ENCODE results near the gene PARP1. TPM values are rescaled to one million over a fixed set of nuclear protein-coding genes. Genes with fewer than 3 reads are reported as not detected.
"Not testable (repeated sequence)": the region's sequence is repeated elsewhere in the genome, so short reads cannot be mapped to it uniquely, and the experiment has no call there.

The PARP1 gene
- total and polyA plus RNA-seq, 9 donors, result 24.7 to 74.6 (median 63.1) TPM

DNA sequence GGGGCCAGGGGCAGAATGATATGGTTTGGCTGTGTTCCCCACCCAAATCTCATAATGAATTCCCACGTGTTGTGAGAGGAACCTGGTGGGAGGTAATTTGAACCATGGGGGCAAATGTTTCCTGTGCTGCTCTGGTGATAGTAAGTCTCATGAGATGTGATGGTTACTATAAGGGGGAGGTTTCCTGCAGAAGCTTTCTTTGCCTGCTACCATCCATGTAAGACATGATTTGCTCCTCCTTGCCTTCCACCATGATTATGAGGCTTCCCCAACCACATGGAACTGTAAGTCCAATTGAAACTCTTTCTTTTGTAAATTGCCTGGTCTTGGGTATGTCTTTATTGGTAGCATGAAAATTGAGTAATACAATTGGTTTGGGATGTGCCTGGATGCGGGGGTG lies 65.2 kb downstream of the PARP1 start:
- intact Hi-C loops (cut with DNase I), result loop anchor here in 1 of 4 donors (10.0 kb wide), 1 partner anchor 218 kb away; no protein-coding TSS in a partner anchor
- no peaks in the 10 kb centered on the region for H3K27me3 ChIP-seq
- 59 to 73% (median 72%) methylated on average over 2 of the region's 2 CpGs for WGBS, 3 donors
- H3K36me3 ChIP-seq, result no peaks in the 10 kb centered on the region
- TF ChIP-seq, protein P1, sequence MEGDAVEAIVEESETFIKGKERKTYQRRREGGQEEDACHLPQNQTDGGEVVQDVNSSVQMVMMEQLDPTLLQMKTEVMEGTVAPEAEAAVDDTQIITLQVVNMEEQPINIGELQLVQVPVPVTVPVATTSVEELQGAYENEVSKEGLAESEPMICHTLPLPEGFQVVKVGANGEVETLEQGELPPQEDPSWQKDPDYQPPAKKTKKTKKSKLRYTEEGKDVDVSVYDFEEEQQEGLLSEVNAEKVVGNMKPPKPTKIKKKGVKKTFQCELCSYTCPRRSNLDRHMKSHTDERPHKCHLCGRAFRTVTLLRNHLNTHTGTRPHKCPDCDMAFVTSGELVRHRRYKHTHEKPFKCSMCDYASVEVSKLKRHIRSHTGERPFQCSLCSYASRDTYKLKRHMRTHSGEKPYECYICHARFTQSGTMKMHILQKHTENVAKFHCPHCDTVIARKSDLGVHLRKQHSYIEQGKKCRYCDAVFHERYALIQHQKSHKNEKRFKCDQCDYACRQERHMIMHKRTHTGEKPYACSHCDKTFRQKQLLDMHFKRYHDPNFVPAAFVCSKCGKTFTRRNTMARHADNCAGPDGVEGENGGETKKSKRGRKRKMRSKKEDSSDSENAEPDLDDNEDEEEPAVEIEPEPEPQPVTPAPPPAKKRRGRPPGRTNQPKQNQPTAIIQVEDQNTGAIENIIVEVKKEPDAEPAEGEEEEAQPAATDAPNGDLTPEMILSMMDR (IDR thresholded peaks at IDR 0.05), result no peak
- TF ChIP-seq EP300 (IDR thresholded peaks at IDR 0.05) (no peak), POLR2A (IDR thresholded peaks at IDR 0.05) (no peak)
- no peak overlapping the region for H3K27ac ChIP-seq
- H3K9me3 ChIP-seq, result no peaks in the 10 kb centered on the region
- H3K4me3 ChIP-seq, result no peak overlapping the region
- no peak for DNase-seq
- no peaks in the 10 kb centered on the region for H3K4me1 ChIP-seq (ENCODE audit: insufficient read depth)

DNA sequence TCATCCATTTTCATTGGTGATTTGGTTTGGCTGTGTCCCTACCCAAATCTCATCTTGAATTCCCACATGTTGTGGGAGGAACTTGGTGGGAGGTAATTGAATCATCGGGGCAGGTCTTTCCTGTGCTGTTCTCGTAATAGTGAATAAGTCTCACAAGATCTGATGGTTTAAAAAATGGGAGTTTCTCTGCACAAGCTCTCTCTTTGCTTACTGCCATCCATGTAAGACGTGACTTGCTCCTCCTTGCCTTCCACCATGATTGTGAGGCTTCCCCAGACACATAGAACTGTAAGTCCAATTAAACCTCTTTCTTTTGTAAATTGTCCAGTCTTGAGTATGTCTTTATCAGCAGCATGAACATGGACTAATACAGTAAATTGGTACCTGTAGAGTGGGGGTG lies 67.8 kb downstream of the PARP1 start:
- H3K9me3 ChIP-seq; DNase-seq; H3K4me3 ChIP-seq; H3K4me1 ChIP-seq (ENCODE audit: insufficient read depth); H3K27me3 ChIP-seq; H3K27ac ChIP-seq; H3K36me3 ChIP-seq: not testable (repeated sequence)
- intact Hi-C loops (cut with DNase I), result loop anchor here in 1 of 4 donors (10.0 kb wide), 1 partner anchor 215 kb away; no protein-coding TSS in a partner anchor
- 87 to 92% (median 91%) methylated on average over 3 of the region's 3 CpGs for WGBS, 3 donors

DNA sequence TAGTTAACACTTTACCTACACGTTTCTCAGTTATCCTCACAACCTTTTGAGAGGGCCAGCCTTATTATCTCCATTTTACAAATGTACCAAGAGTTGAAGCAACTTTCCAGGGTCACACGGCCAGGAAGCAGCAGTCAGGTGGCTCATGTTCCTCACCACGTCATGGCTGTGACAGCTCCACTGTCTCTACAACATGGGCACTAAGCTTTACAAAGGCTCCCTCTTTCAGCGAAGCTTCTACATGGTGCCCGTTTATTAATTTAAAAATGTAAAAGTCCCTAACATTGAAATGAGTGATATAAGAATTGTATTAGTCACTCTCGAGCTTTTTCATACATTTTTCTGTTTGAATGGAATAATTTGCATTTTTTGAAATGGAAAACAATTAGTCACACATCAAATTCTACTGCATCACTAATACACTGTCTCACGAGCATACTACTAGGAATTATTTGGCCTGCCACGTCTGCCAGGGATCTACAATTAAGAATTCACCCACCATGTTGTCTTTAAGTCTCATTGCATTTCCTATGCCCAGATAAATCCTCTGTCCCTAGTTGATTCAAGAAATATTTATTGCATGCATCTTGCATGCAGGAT lies 70.5 kb downstream of the PARP1 start:
- no peaks in the 10 kb centered on the region for H3K4me1 ChIP-seq (ENCODE audit: insufficient read depth)
- DNase-seq, result no peak
- H3K9me3 ChIP-seq, result no peaks in the 10 kb centered on the region
- intact Hi-C loops (cut with DNase I), result loop anchor here in 1 of 4 donors (10.0 kb wide), 1 partner anchor 213 kb away; no protein-coding TSS in a partner anchor
- H3K4me3 ChIP-seq, result no peak overlapping the region
- TF ChIP-seq EP300 (IDR thresholded peaks at IDR 0.05) (no peak), POLR2A (IDR thresholded peaks at IDR 0.05) (no peak)
- TF ChIP-seq, protein P1 (IDR thresholded peaks at IDR 0.05), result no peak
- H3K27ac ChIP-seq, result no peak overlapping the region
- H3K27me3 ChIP-seq, result no peaks in the 10 kb centered on the region
- 47 to 64% (median 59%) methylated on average over 8 of the region's 8 CpGs for WGBS, 3 donors
- H3K36me3 ChIP-seq, result no peaks in the 10 kb centered on the region

DNA sequence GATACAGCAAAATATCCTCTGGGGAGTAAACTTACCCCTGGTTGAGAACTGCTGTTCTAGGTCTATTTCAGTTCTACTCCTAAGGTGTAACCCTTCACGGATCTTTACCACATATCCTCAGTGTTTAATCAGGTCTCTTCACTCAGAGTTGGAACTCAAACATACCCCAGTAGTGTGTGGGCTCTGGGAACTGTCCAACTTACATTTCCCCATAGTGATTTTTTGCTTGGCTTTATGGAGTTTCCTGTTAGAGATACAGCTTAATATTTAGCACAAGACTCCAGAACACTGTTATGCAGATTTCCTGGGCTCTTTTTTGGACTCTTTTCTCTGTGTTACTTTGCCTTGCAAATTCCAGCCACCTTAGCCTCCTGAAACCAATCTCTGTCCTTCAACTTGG lies 72.2 kb downstream of the PARP1 start:
- no peaks in the 10 kb centered on the region for H3K27me3 ChIP-seq
- H3K27ac ChIP-seq, result no peak overlapping the region
- H3K36me3 ChIP-seq, result no peaks in the 10 kb centered on the region
- no peak overlapping the region for H3K4me3 ChIP-seq
- TF ChIP-seq POLR2A (IDR thresholded peaks at IDR 0.05) (no peak), EP300 (IDR thresholded peaks at IDR 0.05) (no peak)
- TF ChIP-seq, protein P1 (IDR thresholded peaks at IDR 0.05), result no peak
- intact Hi-C loops (cut with DNase I), result loop anchor here in 1 of 4 donors (10.0 kb wide), 1 partner anchor 211 kb away; no protein-coding TSS in a partner anchor
- no peaks in the 10 kb centered on the region for H3K4me1 ChIP-seq (ENCODE audit: insufficient read depth)
- DNase-seq, result no peak
- H3K9me3 ChIP-seq, result no peaks in the 10 kb centered on the region
- WGBS, 3 donors, result 34 to 70% (median 43%) methylated on average over 1 of the region's 1 CpG

DNA sequence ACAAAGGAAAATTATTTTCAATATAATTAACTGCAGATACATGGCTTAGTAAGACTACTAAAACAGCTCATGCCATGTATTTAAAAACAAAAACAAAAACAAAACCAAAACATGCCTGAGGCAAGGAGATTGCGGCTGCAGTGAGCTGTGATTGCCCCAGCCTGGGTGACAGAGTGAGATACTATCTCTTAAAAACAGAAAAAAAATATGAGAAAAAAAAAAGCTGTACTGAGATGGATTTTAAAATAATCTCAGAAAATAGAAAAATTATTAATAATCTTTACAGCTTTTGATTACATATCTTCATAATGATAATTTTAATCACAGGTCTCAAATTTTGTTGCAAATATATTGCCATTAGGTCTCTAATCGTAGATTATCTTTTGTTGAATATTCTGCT lies 74.9 kb downstream of the PARP1 start:
- 13 to 34% (median 17%) methylated on average over 2 of the region's 2 CpGs for WGBS, 3 donors
- Histone ChIP-seq H3K4me1 (ENCODE audit: insufficient read depth) (no peaks in the 10 kb centered on the region), H3K27ac (no peak overlapping the region), H3K4me3 (no peak overlapping the region), H3K27me3 (no peaks in the 10 kb centered on the region), H3K36me3 (no peaks in the 10 kb centered on the region), H3K9me3 (no peaks in the 10 kb centered on the region)
- intact Hi-C loops (cut with DNase I), result loop anchor here in 1 of 4 donors (10.0 kb wide), 1 partner anchor 208 kb away; no protein-coding TSS in a partner anchor
- DNase-seq, result no peak
- TF ChIP-seq EP300 (IDR thresholded peaks at IDR 0.05), result no peak
- TF ChIP-seq, protein P1 (IDR thresholded peaks at IDR 0.05), result no peak
- TF ChIP-seq POLR2A (IDR thresholded peaks at IDR 0.05), result no peak
